Activated naive CD8-positive, alpha-beta T cell treated with anti-CD3 and anti-CD28 coated beads for 36 hours (primary cell): ENCODE data around the gene GLIPR1. TPM values are rescaled to one million over a fixed set of nuclear protein-coding genes. Genes with fewer than 3 reads are reported as not detected.

ENCODE experiments used
- DNase-seq: peaks from one replicate; pipeline ENCODE4 v3.0.0; 2021
- H3K27ac Mint-ChIP-seq: one replicate; pipeline ENCODE4 v1.8.0; 2022; ENCODE audit warnings: mild to moderate bottlenecking, moderate library complexity, mixed read lengths
- H3K27me3 Mint-ChIP-seq: one replicate; pipeline ENCODE4 v1.8.0; 2022; ENCODE audit warnings: mild to moderate bottlenecking, mixed read lengths
- H3K36me3 Mint-ChIP-seq: one replicate; pipeline ENCODE4 v1.8.0; 2021; ENCODE audit warnings: mild to moderate bottlenecking, mixed read lengths
- H3K4me1 Mint-ChIP-seq: one replicate; pipeline ENCODE4 v1.8.0; 2021; ENCODE audit warnings: mixed read lengths
- H3K4me3 Mint-ChIP-seq: one replicate; pipeline ENCODE4 v1.8.0; 2022; ENCODE audit warnings: mild to moderate bottlenecking, moderate library complexity, mixed read lengths
- H3K9me3 Mint-ChIP-seq: one replicate; pipeline ENCODE4 v1.8.0; 2022; ENCODE audit warnings: mixed read lengths
- total RNA-seq, 2 experiments: library from RNA; stranded (reverse); gene quantifications; one replicate each; pipeline ENCODE4 v1.2.3, GENCODE V29; 2021

Gene GLIPR1
- total RNA-seq, 2 experiments from 2014 or later: 19.7 to 25.7 TPM

GRCh38 chr12:75553398-75553797 is 72.8 kb downstream of the GLIPR1 start:
- no peak for DNase-seq
- H3K4me3 Mint-ChIP-seq: no peak overlapping the region
- peaks cover 45% of the 10 kb centered on the region for H3K27me3 Mint-ChIP-seq
- H3K9me3 Mint-ChIP-seq: no peaks in the 10 kb centered on the region
- H3K36me3 Mint-ChIP-seq: no peaks in the 10 kb centered on the region
- no peaks in the 10 kb centered on the region for H3K4me1 Mint-ChIP-seq
- no peak overlapping the region for H3K27ac Mint-ChIP-seq

Other genes starting within 250 kb of the GLIPR1 start
- gene CAPS2, start 150.4 kb upstream of the GLIPR1 start, total RNA-seq: 1 to 10 TPM; 2.4 to 3.0 TPM
- not detected for gene GLIPR1L1, start 146.1 kb upstream of the GLIPR1 start, total RNA-seq
- not detected for gene GLIPR1L2, start 89.7 kb upstream of the GLIPR1 start, total RNA-seq
- 100 to 1,000 TPM; 146 to 155 TPM for gene KRR1, start 30.9 kb downstream of the GLIPR1 start, total RNA-seq